ENCODE results near the gene TSEN2. TPM values are rescaled to one million over a fixed set of nuclear protein-coding genes. Genes with fewer than 3 reads are reported as not detected.

Gene TSEN2
- polyA plus RNA-seq, 1 donor (not counting 4 experiments of a cell fraction or from before 2014, with no cell fraction given), result 23.8 TPM

DNA sequence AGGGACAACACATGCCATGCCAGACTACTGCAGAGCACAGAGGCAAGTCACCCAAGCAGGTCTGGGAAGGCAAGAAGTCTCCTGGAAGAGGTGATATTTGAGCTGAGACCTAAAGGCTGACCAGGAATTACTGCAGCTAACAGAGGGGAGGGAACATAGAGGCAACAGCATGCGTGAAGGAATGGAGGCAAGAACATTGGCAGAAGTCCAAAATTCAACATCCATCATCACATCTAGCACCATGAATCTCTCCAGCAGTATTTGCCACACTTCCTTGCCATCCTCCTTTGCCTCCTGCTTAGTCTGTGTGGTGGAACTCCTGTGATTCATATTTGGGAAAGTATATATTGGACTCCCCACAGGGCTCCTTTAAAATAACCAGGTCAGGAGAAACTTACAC, 870 bp upstream of the TSEN2 start:
- Histone ChIP-seq H3K9ac (ENCODE audit: control insufficient read depth, extremely low read depth, insufficient read depth, low read length) (peak overlapping the region; percentile 90), H3K4me2 (ENCODE audit: control insufficient read depth, extremely low read depth, insufficient read depth, low read depth, low read length) (peak overlapping the region; percentile 100), H3K4me1 (ENCODE audit: control insufficient read depth, extremely low read depth, insufficient read depth, low read length) (peaks cover 14% of the 10 kb centered on the region), H3K36me3 (ENCODE audit: control insufficient read depth in 2 of 2, extremely low read depth in 1 of 2, insufficient read depth in 2 of 2, low read length in 2 of 2) (peaks cover 3 to 6% of the 10 kb centered on the region in 2 experiments), H3K79me2 (ENCODE audit: control insufficient read depth, insufficient read depth, low read length) (peaks cover 32% of the 10 kb centered on the region), H3K27ac (ENCODE audit: control insufficient read depth, insufficient read depth, low read length) (no peak overlapping the region), H2AFZ (ENCODE audit: control insufficient read depth, low read length) (peak overlapping the region; percentile 99), H3K4me3 (ENCODE audit: control insufficient read depth in 2 of 3, extremely low read depth in 1 of 3, insufficient read depth in 2 of 3, low read depth in 1 of 3, low read length in 3 of 3) (peak overlapping the region; percentile 65 to 81 (median 73)), H3K9me1 (ENCODE audit: control insufficient read depth, extremely low read depth, insufficient read depth, low read length) (peaks cover 3% of the 10 kb centered on the region), H3K27me3 (ENCODE audit: control insufficient read depth, extremely low read depth, insufficient read depth, low read length) (no peaks in the 10 kb centered on the region), H4K20me1 (ENCODE audit: control insufficient read depth, extremely low read depth, insufficient read depth, low read length) (no peaks in the 10 kb centered on the region), H3K9me3 (ENCODE audit: control insufficient read depth, low read depth, low read length) (no peaks in the 10 kb centered on the region)
- no peak for DNase-seq (ENCODE audit: low read depth, low spot score)
- TF ChIP-seq, protein P1, sequence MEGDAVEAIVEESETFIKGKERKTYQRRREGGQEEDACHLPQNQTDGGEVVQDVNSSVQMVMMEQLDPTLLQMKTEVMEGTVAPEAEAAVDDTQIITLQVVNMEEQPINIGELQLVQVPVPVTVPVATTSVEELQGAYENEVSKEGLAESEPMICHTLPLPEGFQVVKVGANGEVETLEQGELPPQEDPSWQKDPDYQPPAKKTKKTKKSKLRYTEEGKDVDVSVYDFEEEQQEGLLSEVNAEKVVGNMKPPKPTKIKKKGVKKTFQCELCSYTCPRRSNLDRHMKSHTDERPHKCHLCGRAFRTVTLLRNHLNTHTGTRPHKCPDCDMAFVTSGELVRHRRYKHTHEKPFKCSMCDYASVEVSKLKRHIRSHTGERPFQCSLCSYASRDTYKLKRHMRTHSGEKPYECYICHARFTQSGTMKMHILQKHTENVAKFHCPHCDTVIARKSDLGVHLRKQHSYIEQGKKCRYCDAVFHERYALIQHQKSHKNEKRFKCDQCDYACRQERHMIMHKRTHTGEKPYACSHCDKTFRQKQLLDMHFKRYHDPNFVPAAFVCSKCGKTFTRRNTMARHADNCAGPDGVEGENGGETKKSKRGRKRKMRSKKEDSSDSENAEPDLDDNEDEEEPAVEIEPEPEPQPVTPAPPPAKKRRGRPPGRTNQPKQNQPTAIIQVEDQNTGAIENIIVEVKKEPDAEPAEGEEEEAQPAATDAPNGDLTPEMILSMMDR (optimal IDR thresholded peaks at IDR 0.05 in 1 of 3, IDR thresholded peaks at IDR 0.05 in 1 of 3, conservative IDR thresholded peaks at IDR 0.05 in 1 of 3; ENCODE audit: extremely low read depth in 1 of 3, insufficient read depth in 2 of 3, low read length in 3 of 3), result no peak
- no peak for TF ChIP-seq EZH2 (IDR thresholded peaks at IDR 0.05; ENCODE audit: low read length)
- dilution Hi-C loops (cut with MboI; ENCODE audit: extremely low pct_ligation_motif_present, low sequenced_read_pairs), result no loop called here
- FAIRE-seq, result no peak

DNA sequence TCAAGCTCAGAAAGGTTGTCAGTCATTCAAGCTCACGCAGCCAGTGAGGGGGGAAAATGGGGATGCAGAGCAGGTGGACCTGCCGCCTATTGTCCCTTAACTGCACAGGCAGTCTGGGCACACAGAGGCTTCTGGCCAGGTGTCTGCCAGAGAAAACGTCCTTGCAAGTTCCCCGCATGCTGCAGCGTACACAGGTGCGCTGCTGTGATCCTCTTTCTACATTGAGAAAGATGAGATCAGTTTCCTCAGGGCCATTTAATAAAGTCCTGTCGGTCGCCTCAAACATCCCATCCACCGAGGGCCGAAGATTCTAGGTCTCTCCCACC, 445 bp upstream of the TSEN2 start:
- peaks cover 35% of the 10 kb centered on the region for H3K79me2 ChIP-seq (ENCODE audit: control insufficient read depth, insufficient read depth, low read length)
- no peaks in the 10 kb centered on the region for H4K20me1 ChIP-seq (ENCODE audit: control insufficient read depth, extremely low read depth, insufficient read depth, low read length)
- dilution Hi-C loops (cut with MboI; ENCODE audit: extremely low pct_ligation_motif_present, low sequenced_read_pairs), result no loop called here
- peak overlapping the region; percentile 100 for H3K4me2 ChIP-seq (ENCODE audit: control insufficient read depth, extremely low read depth, insufficient read depth, low read depth, low read length)
- peaks cover 14% of the 10 kb centered on the region for H3K4me1 ChIP-seq (ENCODE audit: control insufficient read depth, extremely low read depth, insufficient read depth, low read length)
- H3K9me1 ChIP-seq (ENCODE audit: control insufficient read depth, extremely low read depth, insufficient read depth, low read length), result peaks cover 3% of the 10 kb centered on the region
- peak overlapping the region; percentile 15 for H3K27ac ChIP-seq (ENCODE audit: control insufficient read depth, insufficient read depth, low read length)
- H3K9me3 ChIP-seq (ENCODE audit: control insufficient read depth, low read depth, low read length), result no peaks in the 10 kb centered on the region
- no peaks in the 10 kb centered on the region for H3K27me3 ChIP-seq (ENCODE audit: control insufficient read depth, extremely low read depth, insufficient read depth, low read length)
- H3K4me3 ChIP-seq (ENCODE audit: control insufficient read depth in 2 of 3, extremely low read depth in 1 of 3, insufficient read depth in 2 of 3, low read depth in 1 of 3, low read length in 3 of 3), result peak overlapping the region; percentile 65 to 81 (median 73)
- DNase-seq (ENCODE audit: low read depth, low spot score) (no peak), FAIRE-seq (no peak)
- H3K36me3 ChIP-seq (ENCODE audit: control insufficient read depth in 2 of 2, extremely low read depth in 1 of 2, insufficient read depth in 2 of 2, low read length in 2 of 2), result peaks cover 3 to 9% of the 10 kb centered on the region in 2 experiments
- H3K9ac ChIP-seq (ENCODE audit: control insufficient read depth, extremely low read depth, insufficient read depth, low read length), result peak overlapping the region; percentile 90
- TF ChIP-seq, protein P1 (optimal IDR thresholded peaks at IDR 0.05 in 1 of 3, IDR thresholded peaks at IDR 0.05 in 1 of 3, conservative IDR thresholded peaks at IDR 0.05 in 1 of 3; ENCODE audit: extremely low read depth in 1 of 3, insufficient read depth in 2 of 3, low read length in 3 of 3), result no peak
- no peak for TF ChIP-seq EZH2 (IDR thresholded peaks at IDR 0.05; ENCODE audit: low read length)
- H2AFZ ChIP-seq (ENCODE audit: control insufficient read depth, low read length), result peak overlapping the region; percentile 99

Data from keratinocyte (primary cell).